PC-9 (cell line): ENCODE data around the gene IGFL1. TPM values are rescaled to one million over a fixed set of nuclear protein-coding genes. Genes with fewer than 3 reads are reported as not detected.
A peak's percentile ranks its signal among the peaks of the same experiment; 100 is the strongest.
"Not testable (repeated sequence)": the region's sequence is repeated elsewhere in the genome, so short reads cannot be mapped to it uniquely, and the experiment has no call there.

Experiments used
- BruUV-seq: library from RNA; stranded (reverse); fragments of 400-500 nt; replicated peaks from 2 replicates; lab custom pipeline; 2021; lab: Mats Ljungman, UMichigan
- CTCF ChIA-PET: fragments of 300-600 bp; sonication (Branson Sonifier 250); formaldehyde crosslinking; loops from one replicate; lab custom pipeline; 2022; ENCODE audit warnings: antibody characterized with exemption; lab: Charles Lee
- POLR2A ChIA-PET: fragments of 300-600 bp; sonication (Branson Sonifier 250); formaldehyde crosslinking; loops from one replicate; lab custom pipeline; 2022; ENCODE audit warnings: antibody characterized with exemption; ENCODE audit not compliant: unreplicated experiment; lab: Charles Lee
- DNase-seq, 2 experiments: peaks; one replicate each; pipeline versions ENCODE4 v3.0.0 to v3.0.0-alpha.2; 2015 to 2022; ENCODE audit warnings: mixed read lengths in 1 of 2
- H2AFZ ChIP-seq: fragments of 200-600 bp; sonication (generic); 2 replicates; pipeline ENCODE4 v1.8.1; 2017; ENCODE audit warnings: antibody characterized with exemption
- H3F3A ChIP-seq: fragments of 200-600 bp; sonication (generic); 2 replicates; pipeline ENCODE4 v1.8.1; 2017; ENCODE audit warnings: antibody characterized with exemption, mild to moderate bottlenecking, low read depth; ENCODE audit not compliant: insufficient read depth
- H3K27ac ChIP-seq: fragments of 200-600 bp; sonication (generic); 2 replicates; pipeline ENCODE4 v1.6.1; 2016; ENCODE audit warnings: mixed run types
- H3K27me3 ChIP-seq: fragments of 200-600 bp; sonication (generic); 2 replicates; pipeline ENCODE4 v1.6.1; 2016; ENCODE audit warnings: low read depth, mixed run types; ENCODE audit not compliant: insufficient read depth
- H3K36me3 ChIP-seq: fragments of 200-600 bp; sonication (generic); 2 replicates; pipeline ENCODE4 v1.6.1; 2016; ENCODE audit warnings: low read depth, mixed run types
- H3K4me1 ChIP-seq: fragments of 200-600 bp; sonication (generic); replicated peaks from 2 replicates; pipeline ENCODE4 v1.6.1; 2016; ENCODE audit warnings: mixed run types; ENCODE audit not compliant: insufficient read depth
- H3K4me2 ChIP-seq: fragments of 200-600 bp; sonication (generic); 2 replicates; pipeline ENCODE4 v1.6.1; 2017; ENCODE audit warnings: mixed run types
- H3K4me3 ChIP-seq: fragments of 200-600 bp; sonication (generic); 2 replicates; pipeline ENCODE4 v1.6.1; 2016; ENCODE audit warnings: mixed run types
- H3K79me2 ChIP-seq: fragments of 200-600 bp; sonication (generic); 2 replicates; pipeline ENCODE4 v1.6.1; 2017; ENCODE audit warnings: low read depth, mixed run types
- H3K9me2 ChIP-seq: fragments of 200-600 bp; sonication (generic); 2 replicates; pipeline ENCODE4 v1.8.1; 2017; ENCODE audit warnings: mild to moderate bottlenecking; ENCODE audit not compliant: insufficient read depth
- H3K9me3 ChIP-seq: fragments of 200-600 bp; sonication (generic); 2 replicates; pipeline ENCODE4 v1.8.1; 2016; ENCODE audit warnings: low read depth; ENCODE audit not compliant: insufficient read depth
- H4K20me1 ChIP-seq: fragments of 200-600 bp; sonication (generic); 2 replicates; pipeline ENCODE4 v1.8.1; 2017; ENCODE audit not compliant: insufficient read depth
- EZH2 ChIP-seq: fragments of 200-600 bp; sonication (generic); IDR thresholded peaks from 2 replicates; pipeline ENCODE4 v1.8.0; 2017; ENCODE audit warnings: antibody characterized with exemption, low read depth
- intact Hi-C: fragments of 100-400 bp; cut with micrococcal nuclease; formaldehyde crosslinking; loops from one replicate; pipeline ENCODE4 v1.10.0; 2022; ENCODE audit not compliant: unreplicated experiment
- total RNA-seq: library from RNA; stranded (reverse); gene quantifications from 2 replicates; pipeline ENCODE4 v1.2.3, GENCODE V29; 2021
- TF ChIP-seq, protein P1 (sequence below): fragments of 200-600 bp; sonication (generic); conservative IDR thresholded peaks from 2 replicates; pipeline ENCODE4 v1.6.1; 2017; ENCODE audit warnings: mixed run types, antibody characterized with exemption, mild to moderate bottlenecking, moderate library complexity

IGFL1 gene
- total RNA-seq, 1 experiment from 2014 or later, result 2.6 TPM

GRCh38 chr19:46271481-46272197 is 42.1 kb downstream of the IGFL1 start:
- H3K79me2 ChIP-seq, result no peaks in the 10 kb centered on the region

GRCh38 chr19:46273931-46274330 is 44.4 kb downstream of the IGFL1 start:
- H2AFZ ChIP-seq, intact Hi-C loops, H4K20me1 ChIP-seq, H3K9me3 ChIP-seq, CTCF ChIA-PET, H3K9me2 ChIP-seq, DNase-seq, H3K27ac ChIP-seq, H3K27me3 ChIP-seq, POLR2A ChIA-PET, BruUV-seq, H3K4me3 ChIP-seq, H3K79me2 ChIP-seq, H3K4me2 ChIP-seq, H3K36me3 ChIP-seq: not testable (repeated sequence)
- H3K4me1 ChIP-seq, result peaks cover 29% of the 10 kb centered on the region
- peaks cover 29% of the 10 kb centered on the region for H3F3A ChIP-seq

More at GRCh38 chr19:46271481-46272197, 42.1 kb downstream of the IGFL1 start:
- ChIA-PET CTCF (interaction anchor here (0.6 to 1.2 kb wide), 7 partner anchors 8 to 255 kb away, joined by 3 to 9 read pairs (median 4); no protein-coding TSS in a partner anchor), POLR2A (interaction anchor here (0.6 to 0.8 kb wide), 5 partner anchors 16 to 276 kb away, joined by 4 to 13 read pairs (median 8); no protein-coding TSS in a partner anchor)
- H3K27me3 ChIP-seq, result no peaks in the 10 kb centered on the region
- H3F3A ChIP-seq, result peaks cover 29% of the 10 kb centered on the region
- peak; percentile 78 to 100 for DNase-seq
- TF ChIP-seq EZH2, result no peak
- TF ChIP-seq, protein P1, sequence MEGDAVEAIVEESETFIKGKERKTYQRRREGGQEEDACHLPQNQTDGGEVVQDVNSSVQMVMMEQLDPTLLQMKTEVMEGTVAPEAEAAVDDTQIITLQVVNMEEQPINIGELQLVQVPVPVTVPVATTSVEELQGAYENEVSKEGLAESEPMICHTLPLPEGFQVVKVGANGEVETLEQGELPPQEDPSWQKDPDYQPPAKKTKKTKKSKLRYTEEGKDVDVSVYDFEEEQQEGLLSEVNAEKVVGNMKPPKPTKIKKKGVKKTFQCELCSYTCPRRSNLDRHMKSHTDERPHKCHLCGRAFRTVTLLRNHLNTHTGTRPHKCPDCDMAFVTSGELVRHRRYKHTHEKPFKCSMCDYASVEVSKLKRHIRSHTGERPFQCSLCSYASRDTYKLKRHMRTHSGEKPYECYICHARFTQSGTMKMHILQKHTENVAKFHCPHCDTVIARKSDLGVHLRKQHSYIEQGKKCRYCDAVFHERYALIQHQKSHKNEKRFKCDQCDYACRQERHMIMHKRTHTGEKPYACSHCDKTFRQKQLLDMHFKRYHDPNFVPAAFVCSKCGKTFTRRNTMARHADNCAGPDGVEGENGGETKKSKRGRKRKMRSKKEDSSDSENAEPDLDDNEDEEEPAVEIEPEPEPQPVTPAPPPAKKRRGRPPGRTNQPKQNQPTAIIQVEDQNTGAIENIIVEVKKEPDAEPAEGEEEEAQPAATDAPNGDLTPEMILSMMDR, result no peak
- no peaks in the 10 kb centered on the region for H3K9me2 ChIP-seq
- peak overlapping the region; percentile 87 for H3K27ac ChIP-seq
- H3K9me3 ChIP-seq, result no peaks in the 10 kb centered on the region
- no TSS peak for BruUV-seq
- intact Hi-C loops, result no loop called here
- peaks cover 29% of the 10 kb centered on the region for H3K4me1 ChIP-seq
- peak overlapping the region; percentile 66 for H3K4me2 ChIP-seq
- H4K20me1 ChIP-seq, result no peaks in the 10 kb centered on the region
- no peaks in the 10 kb centered on the region for H3K36me3 ChIP-seq
- peak overlapping the region; percentile 19; the same call in 1 of the 2 replicates for H3K4me3 ChIP-seq
- no peak overlapping the region for H2AFZ ChIP-seq

DNA sequence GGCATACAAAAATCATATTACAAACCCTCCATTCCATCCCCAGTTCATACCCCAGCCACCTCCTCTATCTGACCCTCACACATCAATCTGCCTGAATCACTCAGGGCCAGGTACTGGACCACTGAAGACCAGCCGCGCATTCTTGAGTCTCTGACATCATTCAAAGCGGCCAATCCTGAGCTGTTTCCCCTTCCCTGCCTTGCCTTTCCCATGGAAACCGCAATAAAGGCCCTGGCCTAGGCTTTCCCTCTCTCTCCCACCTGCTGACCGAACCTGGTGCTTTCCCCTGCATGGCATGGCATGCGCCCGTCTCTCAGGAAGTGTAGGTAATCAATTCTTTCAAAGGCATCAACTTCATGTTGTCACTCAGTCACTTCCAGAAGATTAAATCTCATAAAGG is 49.6 kb downstream of the IGFL1 start:
- Histone ChIP-seq H3K27me3 (no peaks in the 10 kb centered on the region), H3K9me3 (no peaks in the 10 kb centered on the region), H3K4me1 (no peaks in the 10 kb centered on the region), H3F3A (peaks cover 9% of the 10 kb centered on the region; the same call in 1 of the 2 replicates), H3K27ac (no peak overlapping the region), H4K20me1 (no peaks in the 10 kb centered on the region), H2AFZ (no peak overlapping the region), H3K9me2 (no peaks in the 10 kb centered on the region), H3K4me3 (no peak overlapping the region), H3K79me2 (no peaks in the 10 kb centered on the region), H3K36me3 (no peaks in the 10 kb centered on the region), H3K4me2 (no peak overlapping the region)
- DNase-seq, result no peak
- ChIA-PET POLR2A (no interaction called here), CTCF (no interaction called here)
- TF ChIP-seq, protein P1, result no peak
- no peak for TF ChIP-seq EZH2
- intact Hi-C loops, result no loop called here
- no TSS peak for BruUV-seq

Other genes with a start within 250 kb of the IGFL1 start
- gene CCDC61, start 234.3 kb upstream of the IGFL1 start, total RNA-seq, result 22.8 and 24.8 TPM in 2 replicates
- not detected in 2 replicates for gene PGLYRP1, start 206.7 kb upstream of the IGFL1 start, total RNA-seq
- not detected in 2 replicates for gene IGFL4, start 188.7 kb upstream of the IGFL1 start, total RNA-seq
- gene IGFL3, start 105.1 kb upstream of the IGFL1 start, total RNA-seq, result 0.96 TPM in 1 of 2 replicates, not detected in the other
- gene IGFL2, start 81.5 kb upstream of the IGFL1 start, total RNA-seq, result 1.0 TPM in 1 of 2 replicates, not detected in the other
- gene HIF3A, start 67.3 kb downstream of the IGFL1 start, total RNA-seq, result 0.25 TPM in 1 of 2 replicates, not detected in the other
- gene PPP5C, start 117.3 kb downstream of the IGFL1 start, total RNA-seq, result 74.7 and 85.4 TPM in 2 replicates
- gene CCDC8, start 183.8 kb downstream of the IGFL1 start, total RNA-seq, result 3.9 and 4.2 TPM in 2 replicates
- not detected in 2 replicates for gene PNMA8C, start 199.2 kb downstream of the IGFL1 start, total RNA-seq
- not detected in 2 replicates for gene PNMA8A, start 241.8 kb downstream of the IGFL1 start, total RNA-seq